HAP-1 (cell line): ENCODE data around the gene CHAF1A.

Experiments
- DNase-seq, 2 experiments: peaks; one replicate each; pipeline ENCODE4 v3.0.0-alpha.2; 2016 to 2020; ENCODE audit warnings: low spot score in 2 of 2
- H3K27me3 ChIP-seq: fragments of 250-450 bp; sonication (Bioruptor Pico); 2 replicates; pipeline ENCODE4 v1.5.1; 2020; ENCODE audit warnings: low read depth, mild to moderate bottlenecking, moderate library complexity
- H3K36me3 ChIP-seq: fragments of 250-450 bp; sonication (Bioruptor Pico); replicated peaks from 2 replicates; pipeline ENCODE4 v1.5.1; 2020; ENCODE audit warnings: mild to moderate bottlenecking
- H3K4me1 ChIP-seq: fragments of 250-450 bp; sonication (Bioruptor Pico); 2 replicates; pipeline ENCODE4 v1.5.1; 2020; ENCODE audit warnings: mild to moderate bottlenecking
- H3K4me3 ChIP-seq: fragments of 250-450 bp; sonication (Bioruptor Pico); 2 replicates; pipeline ENCODE4 v1.5.1; 2020; ENCODE audit warnings: mild to moderate bottlenecking, moderate library complexity
- H3K9me3 ChIP-seq: fragments of 250-450 bp; sonication (Bioruptor Pico); 2 replicates; pipeline ENCODE4 v1.5.1; 2020; ENCODE audit warnings: mild to moderate bottlenecking, moderate library complexity
- in situ Hi-C: fragments of 300-500 bp; cut with MboI; formaldehyde crosslinking; loops from 3 replicates; pipeline ENCODE4 v1.14.3; 2020; ENCODE audit warnings: low sequenced_read_pairs, inconsistent platforms, mixed read lengths

CHAF1A gene

GRCh38 chr19:4399812-4400134 is 2.7 kb upstream of the CHAF1A start:
- DNase-seq = peak; percentile 14 to 44
- in situ Hi-C loops = no loop called here
- peaks cover 11% of the 10 kb centered on the region for H3K4me1 ChIP-seq
- H3K9me3 ChIP-seq = no peaks in the 10 kb centered on the region
- H3K27me3 ChIP-seq = no peaks in the 10 kb centered on the region
- H3K4me3 ChIP-seq = peak overlapping the region; percentile 90
- H3K36me3 ChIP-seq = peaks cover 31% of the 10 kb centered on the region

- peaks cover 11% of the 10 kb centered on the region for H3K4me1 ChIP-seq
Observed at GRCh38 chr19:4400135-4400936, 2.1 kb upstream of the CHAF1A start, which contains the start of gene SH3GL1. Gene SH3GL1 (minus strand): TSS chr19:4400547. CDS start chr19:4400368, 179 bp downstream.

GRCh38 chr19:4401769-4402170 is 670 bp upstream of the CHAF1A start:
- no peak for DNase-seq
- H3K36me3 ChIP-seq = peaks cover 35% of the 10 kb centered on the region
- no peaks in the 10 kb centered on the region for H3K27me3 ChIP-seq
- H3K4me1 ChIP-seq = peaks cover 11% of the 10 kb centered on the region
- no peaks in the 10 kb centered on the region for H3K9me3 ChIP-seq
- H3K4me3 ChIP-seq = peak overlapping the region; percentile 30
- in situ Hi-C loops = no loop called here

More at GRCh38 chr19:4400135-4400936, 2.1 kb upstream of the CHAF1A start, which contains the start of gene SH3GL1:
- in situ Hi-C loops = no loop called here
- Histone ChIP-seq H3K27me3 (no peaks in the 10 kb centered on the region), H3K36me3 (peaks cover 31% of the 10 kb centered on the region), H3K4me3 (peak within 1 kb of the TSS; percentile 90), H3K9me3 (no peaks in the 10 kb centered on the region)
- peak; percentile 83 to 92 for DNase-seq

DNA sequence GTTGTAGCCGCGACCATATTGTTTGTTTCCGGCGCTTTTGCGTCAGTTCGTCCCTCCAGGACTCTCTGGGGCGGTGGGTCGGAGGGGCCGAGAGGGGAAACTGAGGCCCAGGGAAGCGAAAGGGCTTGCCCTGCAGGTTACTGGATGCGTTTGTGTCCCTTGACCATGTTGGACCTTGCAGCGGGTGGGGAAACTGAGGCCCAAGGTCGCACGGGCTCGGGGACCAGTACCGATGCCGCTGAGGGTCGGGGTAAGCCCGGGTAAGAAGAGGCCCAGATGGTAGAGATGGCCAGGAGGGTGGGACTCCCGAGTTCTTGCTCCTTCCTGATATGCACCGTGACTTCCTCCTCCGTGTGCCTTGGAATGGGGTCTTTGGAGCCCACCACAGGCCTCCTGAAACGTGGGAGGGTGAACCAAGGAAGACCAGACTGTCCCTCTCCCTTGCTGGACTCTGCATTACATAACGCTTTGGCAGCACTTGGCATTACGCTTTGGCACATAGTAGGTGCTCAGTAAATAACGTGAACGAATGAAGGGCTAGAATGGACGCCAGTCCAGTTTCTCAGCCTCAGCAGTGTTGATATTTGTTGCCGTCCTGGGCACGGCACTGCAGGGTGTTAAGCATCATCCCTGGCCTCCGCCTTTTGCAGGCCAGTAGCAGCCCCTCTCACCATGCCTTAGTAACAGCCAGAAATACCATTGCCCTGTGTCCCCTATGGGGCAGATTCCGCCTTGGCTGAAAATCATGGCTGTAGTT is 743 bp downstream of the CHAF1A start:
- in situ Hi-C loops = no loop called here
- Histone ChIP-seq H3K4me3 (peak overlapping the region; percentile 85), H3K9me3 (no peaks in the 10 kb centered on the region), H3K4me1 (peaks cover 11% of the 10 kb centered on the region), H3K27me3 (no peaks in the 10 kb centered on the region), H3K36me3 (peaks cover 41% of the 10 kb centered on the region)
- peak in 1 of 2 experiments; percentile 32 for DNase-seq

DNA sequence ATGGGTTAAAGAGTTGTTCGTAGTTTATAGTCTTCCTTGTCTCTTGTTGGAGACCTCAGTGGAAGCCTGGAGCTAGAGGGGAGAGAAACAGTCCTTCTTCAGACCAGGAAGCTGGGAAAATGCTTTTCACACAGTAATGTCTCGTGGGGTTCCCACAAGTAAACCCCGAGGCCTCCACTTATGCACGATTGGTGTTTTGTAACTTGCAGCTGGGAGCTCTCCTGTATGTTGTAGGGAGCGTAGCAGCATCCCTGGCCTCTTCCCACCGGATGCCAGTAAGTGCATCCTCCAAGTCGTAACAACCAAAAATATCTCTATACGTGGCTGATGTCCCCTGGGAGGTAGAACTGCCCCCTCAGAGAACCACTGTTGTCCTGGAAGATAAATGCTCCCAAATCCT is 3.5 kb downstream of the CHAF1A start:
- in situ Hi-C loops = no loop called here
- DNase-seq = no peak
- Histone ChIP-seq H3K4me1 (peaks cover 11% of the 10 kb centered on the region), H3K36me3 (peaks cover 61% of the 10 kb centered on the region), H3K27me3 (no peaks in the 10 kb centered on the region), H3K9me3 (no peaks in the 10 kb centered on the region), H3K4me3 (no peak overlapping the region)

DNA sequence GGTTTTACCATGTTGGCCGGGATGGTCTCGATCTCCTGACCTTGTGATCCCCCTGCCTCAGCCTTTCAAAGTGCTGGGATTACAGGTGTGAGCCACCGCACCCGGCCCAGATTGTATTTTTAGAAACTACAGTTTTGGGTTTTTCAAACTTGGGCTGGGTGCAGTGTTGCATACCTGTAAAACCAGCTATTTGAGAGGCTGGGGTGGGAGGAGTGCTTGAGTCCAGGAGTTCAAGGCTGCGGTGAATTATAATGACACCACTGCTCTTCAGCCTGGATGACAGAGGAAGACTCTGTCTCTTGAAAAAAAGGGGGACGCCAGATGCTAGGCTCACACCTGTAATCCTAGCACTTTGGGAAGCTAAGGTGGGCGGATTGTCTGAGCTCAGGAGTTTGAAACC is 4.2 kb downstream of the CHAF1A start:
- H3K27me3 ChIP-seq = no peaks in the 10 kb centered on the region
- no peak for DNase-seq
- peaks cover 9% of the 10 kb centered on the region for H3K4me1 ChIP-seq
- H3K9me3 ChIP-seq = no peaks in the 10 kb centered on the region
- peaks cover 66% of the 10 kb centered on the region for H3K36me3 ChIP-seq
- no peak overlapping the region for H3K4me3 ChIP-seq
- in situ Hi-C loops = no loop called here

GRCh38 chr19:4409123-4409933 is 6.9 kb downstream of the CHAF1A start:
- no peaks in the 10 kb centered on the region for H3K9me3 ChIP-seq
- H3K36me3 ChIP-seq = peaks cover 88% of the 10 kb centered on the region
- DNase-seq = no peak
- in situ Hi-C loops = no loop called here
- peaks cover under 1% of the 10 kb centered on the region for H3K4me1 ChIP-seq
- no peaks in the 10 kb centered on the region for H3K27me3 ChIP-seq
- H3K4me3 ChIP-seq = no peak overlapping the region

DNA sequence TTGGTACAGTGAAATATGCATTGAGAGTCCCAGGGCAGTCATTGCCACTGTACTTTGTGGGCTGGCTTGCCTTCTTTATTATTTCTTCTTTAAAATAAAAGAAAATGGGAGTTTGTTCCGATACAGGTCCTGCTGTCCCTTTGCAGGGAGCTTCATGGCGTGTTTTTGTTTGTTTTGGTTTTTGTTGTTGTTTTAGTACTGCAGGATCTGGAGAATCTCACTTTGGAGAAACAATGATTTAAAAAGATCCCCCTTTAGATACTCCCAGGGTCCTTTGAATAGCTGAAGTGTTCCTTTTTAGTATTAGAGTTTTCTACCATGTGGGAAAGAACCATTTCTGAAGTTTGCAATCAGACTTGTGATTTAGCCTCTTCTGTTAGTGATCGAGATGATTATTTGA is 11.1 kb downstream of the CHAF1A start:
- peaks cover 90% of the 10 kb centered on the region for H3K36me3 ChIP-seq
- no peaks in the 10 kb centered on the region for H3K9me3 ChIP-seq
- in situ Hi-C loops = no loop called here
- H3K27me3 ChIP-seq = no peaks in the 10 kb centered on the region
- H3K4me1 ChIP-seq = peaks cover 2% of the 10 kb centered on the region; the same call in 1 of the 2 replicates
- H3K4me3 ChIP-seq = no peak overlapping the region
- no peak for DNase-seq

GRCh38 chr19:4414144-4414799 is 11.8 kb downstream of the CHAF1A start:
- no peak for DNase-seq
- in situ Hi-C loops = no loop called here
- Histone ChIP-seq H3K4me3 (no peak overlapping the region), H3K9me3 (no peaks in the 10 kb centered on the region), H3K27me3 (no peaks in the 10 kb centered on the region), H3K36me3 (peaks cover 89% of the 10 kb centered on the region), H3K4me1 (peaks cover 2% of the 10 kb centered on the region; the same call in 1 of the 2 replicates)

DNA sequence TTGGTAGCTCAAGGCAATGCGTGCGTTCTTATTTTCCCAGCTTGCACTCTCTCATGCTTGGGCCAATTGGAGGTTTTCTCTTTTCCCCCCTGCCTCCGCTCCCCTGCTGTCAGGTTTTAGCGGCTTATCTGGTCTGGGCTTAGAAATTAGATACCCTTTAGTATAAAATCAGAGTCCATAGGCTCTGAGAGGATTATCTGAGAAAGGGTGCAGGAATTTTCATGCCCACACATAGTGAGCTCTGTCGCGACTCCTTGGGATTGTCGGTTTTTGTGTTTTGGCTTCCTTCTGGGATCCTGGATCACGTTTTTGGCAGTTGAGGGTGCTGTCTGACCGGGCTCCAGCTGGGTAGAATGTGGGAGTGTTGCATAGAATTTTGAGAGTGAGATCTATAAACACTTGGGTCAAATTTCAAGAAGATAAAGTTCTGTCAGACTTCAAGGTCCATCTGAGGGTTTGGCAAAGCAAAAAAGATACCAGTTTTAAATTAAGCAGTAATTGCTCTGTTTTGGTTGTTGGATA is 12.4 kb downstream of the CHAF1A start:
- DNase-seq = no peak
- in situ Hi-C loops = no loop called here
- Histone ChIP-seq H3K4me1 (peaks cover 2% of the 10 kb centered on the region; the same call in 1 of the 2 replicates), H3K27me3 (no peaks in the 10 kb centered on the region), H3K9me3 (no peaks in the 10 kb centered on the region), H3K36me3 (peaks cover 89% of the 10 kb centered on the region), H3K4me3 (no peak overlapping the region)

DNA sequence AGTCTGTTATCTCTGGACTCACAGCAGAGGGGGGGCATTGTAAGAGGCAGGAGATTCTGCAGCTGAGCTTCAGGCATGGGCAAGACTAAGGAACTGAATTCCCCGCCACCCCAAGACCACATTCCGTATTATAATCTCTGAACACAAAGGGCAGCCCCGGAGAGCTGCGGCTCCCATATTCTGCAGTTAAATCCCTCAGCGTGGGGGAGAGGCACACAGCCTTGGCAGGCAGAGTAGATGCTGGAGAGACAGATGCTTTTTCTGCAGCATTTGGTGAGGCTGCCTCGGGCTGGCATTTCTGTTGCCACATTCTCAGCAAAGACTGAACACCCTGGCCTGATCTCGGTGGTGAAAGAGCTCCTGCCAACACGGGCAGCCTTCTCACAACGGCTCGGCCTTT is 12.9 kb downstream of the CHAF1A start:
- Histone ChIP-seq H3K4me1 (peaks cover 2% of the 10 kb centered on the region; the same call in 1 of the 2 replicates), H3K4me3 (no peak overlapping the region), H3K36me3 (peaks cover 89% of the 10 kb centered on the region), H3K27me3 (no peaks in the 10 kb centered on the region), H3K9me3 (no peaks in the 10 kb centered on the region)
- DNase-seq = no peak
- in situ Hi-C loops = no loop called here

DNA sequence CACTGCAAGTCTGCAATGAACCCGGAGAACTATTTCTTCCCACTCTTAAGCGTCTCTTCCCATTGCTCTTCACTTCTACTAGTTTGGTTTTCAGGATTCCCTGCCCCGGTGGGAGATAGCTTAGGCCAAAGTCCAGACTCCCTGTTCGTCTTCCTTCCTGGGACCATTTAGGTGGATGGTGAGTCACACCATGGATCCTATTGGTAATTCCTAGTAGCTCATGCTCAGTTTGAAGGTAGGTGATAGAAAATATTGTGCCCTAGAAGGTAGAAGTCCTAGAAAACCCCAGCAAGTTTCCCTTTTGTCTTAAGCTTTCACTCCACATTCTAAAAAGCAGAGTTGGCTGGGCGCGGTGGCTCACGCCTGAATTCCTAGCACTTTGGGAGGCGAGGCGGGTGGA is 13.8 kb downstream of the CHAF1A start:
- peaks cover 89% of the 10 kb centered on the region for H3K36me3 ChIP-seq
- in situ Hi-C loops = no loop called here

More for the DNA sequence above, 13.8 kb downstream of the CHAF1A start:
- Histone ChIP-seq H3K27me3 (no peaks in the 10 kb centered on the region), H3K9me3 (no peaks in the 10 kb centered on the region), H3K4me3 (no peak overlapping the region), H3K4me1 (peaks cover 2% of the 10 kb centered on the region; the same call in 1 of the 2 replicates)
- no peak for DNase-seq
